Measurements from ENCODE around the gene HBQ1.

DNA sequence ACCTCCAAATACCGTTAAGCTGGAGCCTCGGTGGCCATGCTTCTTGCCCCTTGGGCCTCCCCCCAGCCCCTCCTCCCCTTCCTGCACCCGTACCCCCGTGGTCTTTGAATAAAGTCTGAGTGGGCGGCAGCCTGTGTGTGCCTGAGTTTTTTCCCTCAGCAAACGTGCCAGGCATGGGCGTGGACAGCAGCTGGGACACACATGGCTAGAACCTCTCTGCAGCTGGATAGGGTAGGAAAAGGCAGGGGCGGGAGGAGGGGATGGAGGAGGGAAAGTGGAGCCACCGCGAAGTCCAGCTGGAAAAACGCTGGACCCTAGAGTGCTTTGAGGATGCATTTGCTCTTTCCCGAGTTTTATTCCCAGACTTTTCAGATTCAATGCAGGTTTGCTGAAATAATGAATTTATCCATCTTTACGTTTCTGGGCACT is 2.9 kb upstream of the HBQ1 start:
- TF ChIP-seq POLR2A (IDR thresholded peaks at IDR 0.05; ENCODE audit: borderline replicate concordance, extremely low read depth, insufficient read depth, insufficient read length) (no peak), EGR1 (IDR thresholded peaks at IDR 0.05; ENCODE audit: low read depth) (no peak), EZH2phosphoT487 (IDR thresholded peaks at IDR 0.05; ENCODE audit: borderline replicate concordance) (no peak)
- TF ChIP-seq, protein P1, sequence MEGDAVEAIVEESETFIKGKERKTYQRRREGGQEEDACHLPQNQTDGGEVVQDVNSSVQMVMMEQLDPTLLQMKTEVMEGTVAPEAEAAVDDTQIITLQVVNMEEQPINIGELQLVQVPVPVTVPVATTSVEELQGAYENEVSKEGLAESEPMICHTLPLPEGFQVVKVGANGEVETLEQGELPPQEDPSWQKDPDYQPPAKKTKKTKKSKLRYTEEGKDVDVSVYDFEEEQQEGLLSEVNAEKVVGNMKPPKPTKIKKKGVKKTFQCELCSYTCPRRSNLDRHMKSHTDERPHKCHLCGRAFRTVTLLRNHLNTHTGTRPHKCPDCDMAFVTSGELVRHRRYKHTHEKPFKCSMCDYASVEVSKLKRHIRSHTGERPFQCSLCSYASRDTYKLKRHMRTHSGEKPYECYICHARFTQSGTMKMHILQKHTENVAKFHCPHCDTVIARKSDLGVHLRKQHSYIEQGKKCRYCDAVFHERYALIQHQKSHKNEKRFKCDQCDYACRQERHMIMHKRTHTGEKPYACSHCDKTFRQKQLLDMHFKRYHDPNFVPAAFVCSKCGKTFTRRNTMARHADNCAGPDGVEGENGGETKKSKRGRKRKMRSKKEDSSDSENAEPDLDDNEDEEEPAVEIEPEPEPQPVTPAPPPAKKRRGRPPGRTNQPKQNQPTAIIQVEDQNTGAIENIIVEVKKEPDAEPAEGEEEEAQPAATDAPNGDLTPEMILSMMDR (IDR thresholded peaks at IDR 0.05 in 2 of 3, conservative IDR thresholded peaks at IDR 0.05 in 1 of 3; ENCODE audit: borderline replicate concordance in 1 of 3, insufficient read depth in 1 of 3, low read depth in 2 of 3, low read length in 2 of 3), result no peak

Data from HCT116 (cell line).